GM18520 (cell line): ENCODE results near the gene FAM110A.
"Not testable (repeated sequence)": the region's sequence is repeated elsewhere in the genome, so short reads cannot be mapped to it uniquely, and the experiment has no call there.

Source experiments
- ATAC-seq: cut with Tn5 transposase; IDR thresholded peaks from one replicate; pipeline ENCODE4 v1.9.1; 2021; ENCODE audit not compliant: unreplicated experiment

Gene FAM110A

DNA sequence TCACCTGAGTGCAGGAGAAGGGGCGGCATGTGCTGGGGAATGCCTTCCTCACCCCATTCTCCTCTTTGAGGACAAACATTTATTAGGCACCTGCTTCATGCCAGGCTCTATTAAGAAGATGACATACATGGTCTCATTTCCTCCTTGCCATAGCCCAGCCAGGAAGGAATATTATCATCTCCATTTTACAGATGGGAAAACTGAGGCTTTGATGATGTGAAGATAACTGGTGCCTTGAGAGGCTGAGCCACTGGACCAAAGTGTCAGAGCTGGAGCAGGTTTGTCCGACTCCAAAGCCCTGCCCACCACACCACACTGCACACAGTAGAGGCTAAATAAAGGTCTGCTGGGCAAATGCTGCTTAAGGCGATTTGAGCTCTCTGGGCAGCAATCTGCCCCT lies 37.2 kb downstream of the FAM110A start:
- no peak for ATAC-seq

DNA sequence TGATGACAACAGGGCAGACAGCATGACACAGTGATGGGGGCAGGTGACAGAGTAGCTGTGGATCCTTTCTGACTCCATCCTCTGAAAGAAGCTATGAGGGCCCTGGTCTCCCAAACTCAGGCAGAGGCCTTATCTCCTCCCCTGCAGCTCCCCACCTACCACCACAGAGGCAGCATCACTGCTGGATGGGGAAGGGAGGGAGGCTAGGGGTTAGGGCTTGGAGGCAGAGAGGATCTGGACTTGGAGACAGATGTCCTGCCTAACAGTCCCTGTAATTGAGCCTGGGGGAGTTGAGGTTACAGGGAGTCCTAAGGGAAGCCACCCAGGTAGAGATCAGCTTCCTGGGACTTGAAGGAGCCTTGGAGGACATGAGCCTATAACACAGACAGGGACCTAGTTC lies 37.9 kb downstream of the FAM110A start:
- no peak for ATAC-seq

DNA sequence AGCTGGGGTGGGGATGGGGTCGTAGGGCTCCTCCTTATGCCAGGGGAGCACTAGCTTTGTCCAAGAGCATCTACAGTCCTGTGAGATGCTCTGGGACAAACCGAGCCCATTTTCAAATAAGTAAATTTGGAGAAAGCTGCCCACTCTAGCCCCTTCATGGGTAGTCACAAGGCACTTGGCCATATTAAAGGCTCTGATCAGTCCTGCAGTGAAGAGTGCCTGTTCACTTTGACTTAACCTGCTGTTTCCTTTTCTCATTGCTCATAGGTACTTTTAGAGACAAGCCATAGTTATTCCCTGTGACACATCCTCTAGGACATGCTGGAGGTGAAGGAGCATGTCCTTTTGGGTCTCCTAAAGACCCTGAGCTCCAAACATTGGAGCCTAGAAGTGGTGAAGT lies 38.4 kb downstream of the FAM110A start:
- no peak for ATAC-seq

DNA sequence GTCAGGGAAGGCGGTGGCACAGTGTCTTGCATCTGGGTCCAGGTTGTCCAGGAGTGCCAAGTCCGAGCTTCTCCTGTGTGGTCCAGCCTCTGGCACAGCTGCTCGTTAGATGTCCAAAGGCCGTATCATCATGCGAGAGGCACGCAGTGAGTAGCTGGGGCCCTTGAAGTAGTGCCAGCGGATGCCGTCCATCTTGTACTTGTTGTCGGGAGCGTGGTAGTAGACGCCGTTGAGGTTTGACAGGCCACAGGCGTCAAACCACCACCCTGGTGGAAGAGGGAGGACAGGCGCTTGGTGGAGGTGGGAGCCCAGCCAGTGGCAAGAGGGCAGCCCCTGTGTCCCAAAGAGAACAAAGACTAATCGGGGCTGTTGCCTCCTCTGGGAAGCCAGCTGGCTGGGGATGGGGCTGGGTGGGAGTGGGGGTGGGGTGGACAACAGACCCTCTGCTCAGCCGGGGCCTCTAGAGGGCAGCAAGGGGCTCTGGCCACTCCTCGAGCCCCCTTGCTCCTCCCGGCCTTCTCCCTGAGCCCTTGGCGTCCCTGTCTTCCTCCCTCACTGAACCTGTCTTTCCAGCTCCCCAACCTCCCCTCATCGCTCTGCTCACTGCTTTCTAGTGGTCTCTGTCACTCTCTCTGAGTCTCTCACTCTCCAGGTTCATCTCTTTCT lies 39.5 kb downstream of the FAM110A start:
- ATAC-seq, result no peak

DNA sequence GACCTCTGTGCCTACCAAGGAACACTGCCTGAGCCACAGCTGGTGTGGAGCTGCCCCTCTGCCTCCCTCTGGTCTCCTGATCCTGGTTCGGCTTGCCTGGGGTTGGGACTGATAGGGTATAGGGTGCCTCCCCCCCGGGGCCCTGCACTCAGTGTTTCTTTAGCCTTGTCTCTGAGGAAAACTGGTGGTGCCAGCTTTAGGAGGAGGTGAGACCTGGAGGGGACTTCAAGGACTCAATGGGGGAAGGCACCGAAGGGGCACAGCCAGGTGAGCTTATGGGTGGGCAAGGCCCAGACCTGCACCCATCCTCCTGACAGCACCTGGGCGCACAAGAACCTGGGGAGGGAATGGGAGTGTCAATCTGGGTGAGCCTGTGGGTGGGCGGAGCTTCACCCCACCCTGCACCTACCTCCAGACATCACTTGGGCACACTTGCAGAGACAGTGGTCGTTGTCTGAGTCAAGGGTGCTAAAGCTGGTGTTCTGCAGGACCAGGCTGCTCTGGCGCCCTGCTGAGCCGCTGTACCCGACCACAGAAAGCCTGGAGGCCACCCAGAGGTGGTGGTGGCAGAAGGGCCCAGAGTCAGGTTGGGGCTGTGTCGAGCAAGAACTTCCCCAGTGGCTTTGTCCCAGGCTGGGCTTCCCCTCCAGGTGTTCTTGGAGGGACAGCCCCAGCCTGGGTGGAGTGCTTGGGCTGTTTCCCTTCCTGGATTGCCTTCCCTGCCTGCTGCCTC lies 40.5 kb downstream of the FAM110A start:
- no peak for ATAC-seq

DNA sequence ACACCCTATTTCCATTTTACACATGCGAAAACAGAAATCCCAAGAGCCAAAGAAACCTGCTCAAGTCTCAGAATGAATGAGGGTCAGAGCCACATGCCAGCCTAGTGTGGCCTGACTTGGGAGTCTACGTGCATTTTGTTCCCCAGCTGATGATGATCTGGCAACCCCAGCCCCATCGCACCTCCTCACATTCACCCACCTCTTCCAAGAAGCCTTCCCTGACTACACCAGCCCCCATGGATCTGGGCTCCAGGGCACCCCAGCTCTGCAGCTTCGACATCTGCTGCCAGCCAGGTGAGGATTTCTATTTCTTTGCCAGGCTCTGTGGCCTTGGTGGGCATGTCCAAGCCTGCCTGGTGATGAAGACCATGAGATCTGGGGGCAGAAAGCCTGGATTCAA lies 41.6 kb downstream of the FAM110A start:
- no peak for ATAC-seq

DNA sequence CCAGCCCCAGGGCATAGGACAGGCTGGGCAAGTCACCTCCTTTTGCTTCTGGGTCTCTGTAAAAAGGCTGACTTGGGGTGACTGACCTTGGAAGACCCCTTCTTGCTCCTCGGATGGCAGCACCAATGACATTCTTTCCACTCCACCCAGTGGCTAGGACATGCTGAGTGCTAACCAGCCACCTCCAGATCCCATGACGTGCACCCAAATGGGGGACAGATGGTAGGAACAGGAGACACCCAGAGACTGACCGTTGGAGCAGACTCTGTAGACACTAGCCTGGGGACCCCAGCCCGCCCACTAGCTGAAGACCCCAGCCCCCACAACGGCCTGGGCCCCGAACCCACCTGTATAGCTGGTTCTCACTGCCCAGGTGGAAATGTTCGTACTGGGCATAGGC lies 44.3 kb downstream of the FAM110A start:
- no peak for ATAC-seq

DNA sequence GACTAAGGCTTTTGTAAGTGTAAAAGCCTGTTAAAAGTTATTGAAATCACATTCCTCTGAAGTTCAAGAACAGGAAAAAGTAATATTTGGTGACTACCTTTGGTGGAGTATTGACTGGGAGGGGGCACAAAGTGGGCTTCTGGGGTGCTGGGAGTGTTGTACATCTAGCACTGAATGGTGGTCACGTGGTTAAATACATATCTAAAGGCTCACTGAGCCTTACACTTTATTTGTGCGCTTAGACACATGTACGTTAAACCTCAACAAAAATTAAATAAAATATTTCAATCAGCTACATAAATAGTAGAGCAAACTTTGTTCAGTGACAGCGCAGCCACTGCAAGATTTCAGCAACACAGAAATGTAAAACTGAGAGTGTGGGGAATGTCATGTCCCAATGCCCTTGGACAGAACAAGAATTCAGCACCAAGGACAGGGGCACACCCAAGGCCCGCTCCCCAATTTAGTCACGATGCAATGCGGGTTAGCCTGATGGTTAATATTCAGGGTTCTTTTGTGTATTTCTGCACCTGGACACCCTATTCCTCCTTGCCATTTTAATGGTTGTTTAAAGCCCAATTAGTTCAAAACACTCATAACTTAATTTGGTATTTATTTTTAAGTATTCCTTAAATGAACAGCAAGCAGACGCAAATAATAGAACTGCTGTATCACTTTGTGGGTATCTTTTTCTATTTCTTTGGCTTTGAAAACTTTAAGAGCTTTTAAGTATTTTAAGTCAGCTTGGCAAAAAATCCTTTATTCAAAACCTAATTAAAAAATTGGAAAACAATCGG lies 45.2 kb downstream of the FAM110A start:
- ATAC-seq, result no peak

DNA sequence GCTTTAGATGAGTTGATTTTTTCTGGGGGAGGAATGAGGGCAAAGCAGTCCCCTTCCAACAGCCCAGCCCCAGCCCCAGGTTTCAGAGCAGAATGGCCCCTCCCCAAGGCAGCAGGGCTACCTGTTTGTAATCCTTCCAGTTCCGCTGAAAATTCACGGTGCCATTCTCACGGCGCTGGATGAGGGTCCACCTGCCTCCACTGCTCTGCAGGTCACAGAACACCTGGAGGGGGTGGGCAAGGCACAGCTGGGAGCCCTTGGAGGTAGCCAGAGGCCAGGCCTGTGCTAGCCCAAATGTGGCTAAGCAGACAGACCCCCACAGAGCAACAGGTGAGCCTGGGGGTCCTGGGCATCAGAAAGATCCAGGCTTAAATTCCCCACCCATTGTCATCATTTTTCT lies 46.1 kb downstream of the FAM110A start:
- no peak for ATAC-seq

DNA sequence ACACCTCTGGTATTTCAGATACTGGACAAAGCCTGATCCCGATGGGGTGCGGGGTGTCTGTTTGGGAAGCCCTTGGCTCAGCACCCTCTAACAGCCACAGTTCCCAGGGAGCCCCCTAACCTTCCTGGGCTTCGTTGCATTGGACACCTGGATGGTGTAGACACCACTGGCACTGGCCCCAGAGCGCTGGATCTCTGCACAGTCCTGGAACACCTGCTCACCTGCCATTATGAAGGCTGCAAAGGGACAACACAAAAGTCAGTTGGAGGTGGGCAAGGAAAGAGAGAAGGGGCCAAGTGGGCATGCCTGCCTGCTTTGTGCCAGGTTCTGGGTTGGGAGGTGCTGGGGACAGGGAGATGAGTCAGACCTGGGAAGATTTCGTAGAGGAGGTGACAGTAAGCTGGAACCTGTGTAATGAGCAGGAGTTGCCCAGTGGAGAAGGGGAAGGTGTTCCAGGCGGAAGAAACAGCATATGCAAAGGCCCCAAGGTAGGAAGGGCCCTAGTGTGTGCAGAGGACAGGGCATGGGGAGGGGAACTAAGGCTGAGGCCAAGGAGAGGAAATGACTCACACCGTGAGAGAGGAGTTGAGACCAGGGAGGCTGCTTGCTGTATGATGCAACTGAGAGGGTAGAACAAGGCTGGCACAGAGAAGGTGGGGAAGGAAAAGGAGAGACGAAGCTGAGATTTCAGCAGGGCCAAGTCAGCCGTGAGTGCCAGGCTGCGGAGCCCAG lies 47.7 kb downstream of the FAM110A start:
- ATAC-seq, result no peak

DNA sequence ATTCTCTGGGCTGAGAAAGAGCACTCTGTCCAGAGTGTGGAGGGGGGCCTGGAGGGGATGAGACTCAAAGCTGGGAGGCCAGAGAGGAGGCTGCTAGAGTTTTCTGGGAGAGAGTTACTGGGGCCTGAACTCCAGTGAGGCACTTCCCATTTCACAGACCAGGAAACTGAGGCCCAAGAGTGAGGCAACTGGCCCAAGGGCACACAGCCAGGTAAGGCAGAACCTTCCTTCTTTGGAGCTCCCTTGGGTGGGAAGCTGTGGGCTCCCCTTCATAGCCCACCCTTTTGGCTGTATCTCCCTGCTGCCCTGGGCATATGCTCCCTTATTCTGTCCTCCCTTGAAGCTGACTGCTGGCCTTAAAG lies 48.2 kb downstream of the FAM110A start:
- ATAC-seq, result no peak

DNA sequence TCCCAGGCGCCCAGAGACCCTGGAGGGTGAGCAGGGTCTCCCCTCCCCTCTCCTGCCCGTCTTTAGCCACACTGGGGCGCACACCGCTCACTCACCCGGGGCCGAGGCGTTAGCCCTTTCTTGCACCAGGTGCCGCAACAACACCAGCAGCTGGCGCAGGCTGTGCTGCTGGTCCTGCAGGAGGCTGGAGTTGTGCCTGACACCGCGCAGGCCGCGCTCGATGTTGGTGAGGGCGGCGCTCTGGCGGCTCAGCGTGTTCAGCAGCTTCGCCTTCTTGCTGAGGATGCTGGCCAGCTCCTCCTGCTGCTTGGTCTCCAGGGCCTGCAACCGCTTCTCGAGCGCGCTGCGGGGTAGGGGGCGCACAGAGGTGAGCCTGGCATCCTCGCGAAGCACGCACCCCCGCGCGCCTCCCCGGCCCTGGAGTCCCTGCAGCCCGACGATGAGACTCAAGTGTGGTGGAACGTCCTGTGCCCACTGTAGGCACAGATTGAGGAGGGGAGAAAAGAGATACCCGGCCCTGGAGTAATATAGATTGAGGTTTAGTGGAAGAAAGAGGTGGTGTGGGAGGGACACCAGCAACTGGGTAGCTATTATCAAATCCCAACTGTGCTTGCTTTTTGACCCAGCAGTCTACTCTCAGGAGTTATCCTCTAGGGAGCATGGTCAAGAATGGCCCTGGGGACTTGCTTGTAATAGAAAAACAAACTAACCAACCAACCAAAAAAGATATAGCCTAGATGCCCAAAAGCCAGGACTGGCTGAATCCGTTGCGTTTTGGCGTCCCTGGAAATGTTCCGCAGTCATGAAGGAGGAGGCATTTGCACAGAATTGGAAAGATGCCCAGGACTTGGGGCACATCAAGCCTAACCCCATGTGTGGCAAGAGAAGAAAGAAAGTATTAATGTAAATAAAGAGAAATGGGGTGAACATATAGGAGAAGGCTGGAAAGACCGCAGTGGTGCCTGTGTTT lies 51.8 kb downstream of the FAM110A start:
- ATAC-seq, result no peak

DNA sequence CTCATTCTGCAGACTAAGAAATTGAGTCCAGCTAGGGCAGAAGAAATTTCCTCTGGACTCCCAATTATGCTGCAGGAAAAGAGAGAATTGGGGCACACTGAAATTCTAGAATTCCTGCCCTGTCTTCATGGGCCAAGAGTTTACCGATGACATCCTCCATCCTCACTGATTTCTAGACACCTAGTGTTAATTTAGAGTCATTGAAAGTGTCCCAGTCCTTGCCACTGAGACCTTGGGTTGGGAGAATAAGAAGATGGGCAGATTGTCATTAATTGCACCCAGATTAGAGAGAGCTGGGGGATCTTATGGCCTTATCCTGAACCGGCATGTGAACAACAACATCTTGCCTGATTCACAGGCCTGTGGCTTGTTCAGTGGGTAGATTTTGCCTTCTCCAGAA lies 53.6 kb downstream of the FAM110A start:
- no peak for ATAC-seq

DNA sequence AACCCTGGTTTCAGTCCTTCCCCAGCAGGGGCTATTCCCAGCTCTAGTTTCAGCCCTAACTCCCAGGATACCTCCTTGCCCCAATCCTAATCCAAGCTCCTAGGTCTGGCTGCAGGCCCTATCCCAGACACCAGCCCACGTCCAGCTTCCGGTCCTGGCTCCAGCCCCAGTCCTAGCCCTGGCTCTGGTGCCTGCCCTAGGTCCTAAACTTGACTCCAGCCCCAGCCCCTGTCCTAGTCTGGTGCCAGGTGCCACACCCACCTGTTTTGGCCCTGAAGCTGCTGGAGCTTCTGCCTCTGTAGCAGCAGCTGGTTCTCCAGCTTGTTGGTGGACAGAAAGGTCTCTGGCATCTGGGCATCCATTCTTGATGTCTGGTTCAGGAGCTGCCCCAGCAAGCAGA lies 54.5 kb downstream of the FAM110A start:
- no peak for ATAC-seq

DNA sequence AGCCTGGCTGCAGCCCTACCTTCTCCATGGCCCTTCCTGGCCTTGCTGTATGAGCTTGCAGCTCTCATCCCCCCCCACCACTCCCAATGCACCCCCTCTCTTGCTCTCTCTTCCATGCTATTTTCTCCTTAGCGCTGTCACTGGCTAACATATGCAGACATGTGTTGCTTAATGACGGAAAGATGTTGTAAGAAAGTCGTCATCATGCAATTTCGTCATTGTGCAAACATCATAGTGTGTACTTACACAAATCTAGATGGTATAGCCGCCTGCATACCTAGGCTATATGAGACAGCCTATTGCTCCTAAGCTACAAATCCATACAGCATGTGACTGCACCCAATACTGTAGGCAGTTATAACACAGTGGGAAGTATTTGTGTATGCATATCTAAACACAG lies 55.6 kb downstream of the FAM110A start:
- no peak for ATAC-seq

DNA sequence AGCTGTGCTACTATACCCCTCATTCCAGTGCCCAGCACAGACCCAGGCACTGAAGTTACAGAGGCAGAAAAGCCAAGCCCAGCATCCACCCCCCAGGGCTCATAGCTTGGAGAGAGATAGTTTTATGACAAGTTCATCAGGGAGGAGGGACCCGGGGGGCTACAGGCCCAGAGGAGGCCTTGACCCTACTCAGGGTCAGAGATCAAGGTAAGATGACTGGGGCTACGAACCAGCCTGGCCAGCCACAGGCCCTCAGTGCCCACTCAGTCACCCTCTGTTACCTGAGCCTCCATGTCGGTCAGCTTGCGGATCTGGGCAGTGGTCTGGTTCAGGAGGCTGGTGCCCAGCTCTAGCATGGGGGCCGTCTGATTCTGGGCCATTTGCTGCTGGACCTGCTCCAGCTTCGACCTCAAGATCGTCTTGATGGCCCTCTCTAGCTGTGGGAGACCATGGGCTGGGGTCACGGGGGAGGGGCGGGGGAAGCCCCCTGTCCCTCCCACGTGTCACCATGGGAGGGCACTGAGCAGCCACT lies 56.5 kb downstream of the FAM110A start:
- no peak for ATAC-seq

DNA sequence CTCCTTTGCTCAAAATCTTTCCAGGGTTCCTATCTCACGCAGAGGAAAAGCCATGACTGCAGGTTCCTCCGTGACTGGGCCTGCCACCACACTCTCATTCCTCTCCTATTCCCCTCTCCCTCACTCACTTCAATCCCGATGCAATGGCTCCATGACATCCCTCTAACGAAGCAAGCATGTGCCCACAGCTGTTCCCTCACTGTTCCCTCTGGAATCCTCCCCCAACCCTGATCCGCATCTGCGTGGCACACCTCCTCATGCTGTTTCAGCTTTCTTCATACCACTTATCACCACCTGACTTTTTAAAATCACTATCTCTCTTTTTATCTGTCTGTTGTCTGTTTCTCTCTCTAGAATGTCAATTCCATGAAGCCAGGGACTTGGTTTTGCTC lies 57.1 kb downstream of the FAM110A start:
- ATAC-seq, result no peak

DNA sequence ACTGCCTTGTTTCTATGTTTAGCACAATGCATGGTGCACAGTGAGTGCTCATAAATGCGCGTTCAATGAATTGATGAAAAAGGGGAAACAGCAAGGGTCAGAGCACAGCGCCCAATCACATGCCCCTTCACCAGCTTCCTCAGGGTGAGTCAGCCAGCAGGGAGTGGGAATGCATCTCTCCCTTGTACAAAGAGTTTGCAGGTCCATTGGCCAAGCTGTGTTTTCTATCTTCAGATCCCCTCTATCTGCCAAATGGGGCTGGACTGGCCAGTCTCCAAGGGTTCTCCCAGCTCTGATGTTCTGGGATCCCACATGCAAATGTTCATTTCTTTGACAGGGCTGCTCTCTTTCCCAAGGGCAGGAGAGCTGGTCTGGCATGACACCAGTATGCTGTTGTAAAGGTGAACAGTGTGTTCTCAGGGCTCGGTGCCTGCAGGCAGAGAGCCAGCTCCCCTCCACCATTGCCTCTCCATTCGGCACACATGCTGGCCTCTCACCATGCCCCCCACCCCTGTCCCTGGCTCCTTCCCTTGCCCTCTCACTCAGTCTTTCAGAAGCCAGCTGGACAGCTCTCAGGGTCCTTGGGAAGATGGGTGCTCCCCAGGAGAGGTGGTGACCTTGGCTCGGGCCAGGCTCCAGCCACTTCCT lies 57.7 kb downstream of the FAM110A start:
- ATAC-seq, result no peak

DNA sequence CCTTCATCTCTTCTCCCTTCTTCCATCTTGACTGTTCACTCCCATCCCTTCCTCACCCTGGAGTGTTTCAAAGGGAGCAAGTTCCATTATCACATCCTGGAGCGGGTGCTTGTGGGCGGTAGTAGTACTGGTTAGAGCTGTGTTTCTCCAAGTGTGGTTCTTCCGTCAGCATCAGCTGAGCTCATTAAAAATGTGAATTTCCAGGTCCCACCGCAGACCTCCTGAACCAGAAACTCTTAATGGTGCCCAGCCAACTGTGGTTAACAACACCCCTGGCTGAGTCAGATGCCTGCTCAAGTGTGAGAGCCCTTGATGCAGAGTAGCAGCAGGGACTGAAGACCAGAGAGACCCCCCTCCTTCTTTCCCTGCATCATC lies 58.2 kb downstream of the FAM110A start:
- ATAC-seq, result no peak

DNA sequence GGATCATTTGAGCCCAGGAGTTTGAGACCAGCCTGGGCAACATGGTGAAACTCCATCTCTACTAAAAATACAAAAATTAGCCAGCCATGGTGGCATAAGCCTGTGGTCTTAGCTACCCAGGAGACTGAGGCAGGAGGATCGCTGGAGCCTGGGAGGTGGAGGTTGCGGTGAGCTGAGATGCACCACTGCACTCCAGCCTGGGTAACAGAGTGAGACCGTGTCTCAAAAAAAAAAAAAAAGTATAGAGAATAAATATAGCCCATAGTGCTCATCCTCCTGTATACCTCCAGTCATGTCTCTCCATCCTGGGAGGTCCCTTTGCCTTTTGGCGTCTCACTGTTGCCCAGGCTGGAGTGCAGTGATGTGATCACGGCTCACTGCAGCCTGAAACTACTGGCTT lies 58.9 kb downstream of the FAM110A start:
- not testable (repeated sequence) for ATAC-seq
